Measurements from ENCODE around the gene TNC.

DNA sequence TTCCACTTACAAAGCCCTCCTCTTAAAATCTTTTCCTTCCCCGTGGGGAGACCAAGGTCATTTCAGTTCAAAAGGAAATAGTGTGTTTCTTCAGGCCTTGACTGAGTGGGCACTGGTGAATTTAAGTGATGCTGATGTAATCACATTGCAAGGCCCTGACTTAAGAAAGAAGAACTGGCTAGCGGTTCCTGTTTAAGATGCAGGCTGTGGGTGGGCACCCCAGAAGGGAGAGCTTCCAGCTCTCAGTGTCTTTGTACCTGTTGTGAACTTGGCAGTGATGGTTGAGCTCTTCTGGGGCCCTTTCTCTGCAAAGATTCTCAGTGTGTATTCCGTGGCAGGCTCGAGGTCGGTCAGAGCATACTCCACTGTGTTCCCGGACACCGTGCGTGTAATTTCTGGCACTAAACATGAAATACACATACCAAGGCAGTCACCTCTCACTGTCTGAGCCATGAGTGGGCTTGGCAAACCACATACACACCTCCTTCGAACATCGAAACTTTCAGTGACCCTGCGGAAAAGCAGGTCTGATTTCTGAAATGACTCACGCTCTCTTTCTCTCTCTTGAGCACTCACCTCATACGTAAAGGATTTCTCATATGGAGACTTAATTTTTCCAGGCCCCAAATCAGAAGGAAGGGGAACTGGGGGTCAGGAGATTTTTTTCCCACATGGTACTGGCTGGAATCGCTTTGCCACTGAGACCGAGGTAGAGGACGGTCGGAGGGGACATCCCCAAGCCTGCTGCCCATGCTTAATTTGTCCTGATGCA is 81.9 kb downstream of the TNC start:
- TF ChIP-seq EZH2 (IDR thresholded peaks at IDR 0.05; ENCODE audit: borderline replicate concordance, low read depth, low read length, severe bottlenecking) (no peak), POLR2AphosphoS5 (IDR thresholded peaks at IDR 0.05; ENCODE audit: insufficient read depth, low read depth, low read length) (no peak), GATA2 (IDR thresholded peaks at IDR 0.05; ENCODE audit: insufficient read depth, insufficient read length, low read depth, low read length) (no peak)
- TF ChIP-seq, protein P1, sequence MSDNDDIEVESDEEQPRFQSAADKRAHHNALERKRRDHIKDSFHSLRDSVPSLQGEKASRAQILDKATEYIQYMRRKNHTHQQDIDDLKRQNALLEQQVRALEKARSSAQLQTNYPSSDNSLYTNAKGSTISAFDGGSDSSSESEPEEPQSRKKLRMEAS (IDR thresholded peaks at IDR 0.05; ENCODE audit: insufficient read depth, insufficient read length): no peak
- TF ChIP-seq, protein P2, sequence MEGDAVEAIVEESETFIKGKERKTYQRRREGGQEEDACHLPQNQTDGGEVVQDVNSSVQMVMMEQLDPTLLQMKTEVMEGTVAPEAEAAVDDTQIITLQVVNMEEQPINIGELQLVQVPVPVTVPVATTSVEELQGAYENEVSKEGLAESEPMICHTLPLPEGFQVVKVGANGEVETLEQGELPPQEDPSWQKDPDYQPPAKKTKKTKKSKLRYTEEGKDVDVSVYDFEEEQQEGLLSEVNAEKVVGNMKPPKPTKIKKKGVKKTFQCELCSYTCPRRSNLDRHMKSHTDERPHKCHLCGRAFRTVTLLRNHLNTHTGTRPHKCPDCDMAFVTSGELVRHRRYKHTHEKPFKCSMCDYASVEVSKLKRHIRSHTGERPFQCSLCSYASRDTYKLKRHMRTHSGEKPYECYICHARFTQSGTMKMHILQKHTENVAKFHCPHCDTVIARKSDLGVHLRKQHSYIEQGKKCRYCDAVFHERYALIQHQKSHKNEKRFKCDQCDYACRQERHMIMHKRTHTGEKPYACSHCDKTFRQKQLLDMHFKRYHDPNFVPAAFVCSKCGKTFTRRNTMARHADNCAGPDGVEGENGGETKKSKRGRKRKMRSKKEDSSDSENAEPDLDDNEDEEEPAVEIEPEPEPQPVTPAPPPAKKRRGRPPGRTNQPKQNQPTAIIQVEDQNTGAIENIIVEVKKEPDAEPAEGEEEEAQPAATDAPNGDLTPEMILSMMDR (IDR thresholded peaks at IDR 0.05; ENCODE audit: extremely low read depth in 1 of 2, insufficient read depth in 1 of 2, low read depth in 1 of 2, low read length in 2 of 2): no peak

Measured in endothelial cell of umbilical vein (primary cell).